ENCODE measurements around the gene WDR31.
A peak's percentile ranks its signal among the peaks of the same experiment; 100 is the strongest.

Gene WDR31

DNA sequence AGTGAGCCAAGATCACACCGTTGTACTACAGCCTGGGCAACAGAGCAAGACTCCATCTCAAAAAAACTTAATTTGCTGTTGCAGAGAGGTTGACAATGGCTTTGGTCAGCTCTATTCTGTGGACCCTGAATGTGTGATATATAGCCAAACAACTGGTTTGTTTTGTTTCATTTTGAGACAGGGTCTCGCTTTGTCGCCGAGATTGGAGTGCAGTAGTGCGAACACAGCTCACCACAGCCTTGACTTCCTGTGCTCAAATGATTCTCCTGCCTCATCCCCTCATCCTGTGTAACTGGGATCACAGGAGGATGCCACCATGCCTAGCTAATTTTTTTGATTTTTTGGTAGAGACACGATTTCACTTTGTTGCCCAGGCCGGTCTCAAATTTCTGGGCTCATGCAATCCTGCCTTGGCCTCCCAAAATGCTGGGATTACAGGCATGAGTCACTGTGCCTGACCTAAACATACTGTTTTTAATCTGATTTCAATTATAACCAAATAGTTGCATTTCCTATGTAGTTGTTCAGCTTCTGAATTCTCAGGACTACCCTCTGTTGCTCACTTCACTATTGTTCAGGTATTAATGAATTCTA lies 46.7 kb downstream of the WDR31 start:
- DNase-seq = no peak

GRCh38 chr9:113290052-113290607 lies 49.9 kb downstream of the WDR31 start:
- DNase-seq = no peak

GRCh38 chr9:113289091-113289490 lies 51.0 kb downstream of the WDR31 start:
- no peak for DNase-seq

- DNase-seq = no peak
Measured at GRCh38 chr9:113281356-113281755, 58.7 kb downstream of the WDR31 start.

DNA sequence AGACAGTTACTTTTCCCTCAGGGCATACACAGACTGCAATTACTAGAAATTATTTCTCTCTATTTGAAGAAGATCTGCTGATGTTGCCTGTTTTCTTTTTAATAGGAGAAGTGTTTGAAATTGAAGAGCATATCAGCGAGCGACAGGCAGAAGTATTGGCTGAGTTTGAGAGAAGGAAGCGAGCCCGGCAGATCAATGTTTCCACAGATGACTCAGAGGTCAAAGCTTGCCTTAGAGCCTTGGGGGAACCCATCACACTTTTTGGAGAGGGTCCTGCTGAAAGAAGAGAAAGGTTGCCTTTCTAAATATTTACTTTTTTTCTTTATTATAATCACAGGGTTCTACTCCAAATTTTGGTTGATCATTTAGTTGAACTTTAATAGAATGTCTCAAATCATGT lies 61.2 kb downstream of the WDR31 start:
- DNase-seq = no peak

DNA sequence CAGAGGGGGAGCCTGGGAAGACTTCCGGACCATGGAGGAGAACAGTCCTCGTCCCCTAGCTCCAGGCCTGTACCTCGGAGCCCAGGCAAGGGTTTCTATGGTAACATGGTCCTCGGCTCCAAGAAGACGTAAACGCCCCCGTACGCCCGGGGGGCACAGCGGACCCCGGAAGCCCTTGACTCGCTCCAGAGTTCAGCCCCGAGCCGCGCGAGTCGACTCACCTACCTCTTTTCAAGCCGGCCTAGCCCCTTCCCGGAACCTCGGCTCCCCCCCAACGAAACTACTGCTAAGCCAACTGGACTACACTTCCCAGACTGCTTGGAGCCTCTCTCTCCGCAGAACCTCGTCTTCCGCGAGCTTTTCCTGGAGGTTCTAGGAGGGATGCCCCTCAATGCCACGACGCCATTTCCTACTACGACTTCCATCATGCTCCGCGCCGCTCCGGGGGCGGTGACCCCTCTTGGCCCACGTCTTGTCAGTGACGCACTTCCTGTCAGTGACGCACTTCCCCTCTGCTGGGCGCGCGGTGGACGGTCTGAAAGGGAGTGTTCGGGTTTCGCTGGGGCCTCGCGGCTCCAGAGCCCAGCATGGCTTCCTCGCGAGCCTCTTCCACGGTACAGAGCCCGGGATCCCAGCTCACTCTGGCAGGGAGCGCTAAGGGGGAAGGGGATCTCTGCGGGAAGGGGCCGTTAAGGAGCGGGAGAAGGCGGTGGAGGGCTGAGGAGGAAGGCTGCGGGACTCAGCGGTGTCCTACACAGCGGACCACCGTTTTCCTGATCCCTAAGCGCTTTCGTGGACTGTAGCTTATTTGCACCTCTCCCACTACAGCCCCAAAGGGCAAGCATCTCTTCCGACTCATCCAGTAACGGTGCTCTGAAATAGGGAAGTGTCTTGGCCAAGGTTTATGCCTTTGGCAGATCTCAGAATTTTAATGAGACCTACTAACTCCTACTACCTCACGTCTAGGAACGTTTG lies 64.6 kb downstream of the WDR31 start, which contains the start of the genes CDC26 and PRPF4:
TSS of gene CDC26 (minus strand) at position 416 of the 975 bp plus-strand sequence. CDS start 3,065 bp downstream, outside the sequence.
TSS of gene PRPF4 (plus strand) at position 502 of the 975 bp plus-strand sequence. CDS start at position 588, 86 bp downstream.
- peak; percentile 83 to 85 for DNase-seq

DNA sequence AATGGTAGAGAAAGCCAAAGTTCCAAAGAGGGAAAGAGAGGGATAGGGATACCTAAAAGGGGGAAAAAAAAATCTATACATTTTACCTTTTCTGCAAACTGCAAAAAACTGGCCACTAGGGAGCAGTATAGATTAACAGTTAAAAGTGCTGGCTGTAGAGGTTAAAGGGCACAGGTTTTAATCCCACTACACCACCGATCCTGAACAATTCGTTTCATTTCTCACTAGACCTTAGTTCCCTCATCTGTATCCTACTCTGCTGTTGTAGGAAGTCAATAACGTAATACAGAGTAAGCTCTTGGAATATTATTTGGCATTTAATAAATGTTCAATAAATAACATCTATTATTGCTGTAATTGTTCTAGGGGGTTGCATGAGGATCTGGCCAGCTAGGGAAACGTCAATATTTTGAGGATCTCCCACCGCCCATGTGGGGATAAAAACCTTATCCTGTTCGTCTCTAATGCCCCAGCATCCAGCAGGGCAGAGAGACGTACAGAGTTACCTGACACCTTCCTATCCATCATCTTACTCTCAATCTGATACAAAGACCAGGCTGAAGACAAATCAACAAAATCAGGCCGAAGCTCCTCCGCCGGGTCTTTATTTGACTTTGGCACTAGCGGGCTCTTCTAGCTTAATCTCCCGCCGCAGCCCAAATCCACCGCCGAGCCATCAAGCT lies 65.5 kb downstream of the WDR31 start:
- peak; percentile 56 to 62 for DNase-seq

DNA sequence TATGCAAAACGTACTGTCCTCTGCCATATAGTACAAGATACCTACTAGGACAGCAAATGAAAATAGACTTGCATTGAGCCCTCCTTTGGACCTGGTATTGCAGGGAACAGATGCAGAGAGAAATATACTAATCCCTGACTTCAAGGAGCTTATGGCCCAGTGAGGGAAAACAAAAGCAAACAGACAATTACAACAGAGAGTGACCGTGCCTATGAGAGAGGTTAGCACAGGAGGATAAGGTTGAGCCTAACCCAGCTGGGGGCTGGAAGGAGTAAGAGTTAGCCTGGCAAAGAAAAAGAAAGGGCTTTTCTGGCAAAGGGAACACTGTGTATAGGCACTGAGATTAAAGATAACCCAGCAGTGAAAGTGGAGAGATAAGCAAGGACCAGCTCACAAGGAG lies 70.2 kb downstream of the WDR31 start:
- no peak for DNase-seq

DNA sequence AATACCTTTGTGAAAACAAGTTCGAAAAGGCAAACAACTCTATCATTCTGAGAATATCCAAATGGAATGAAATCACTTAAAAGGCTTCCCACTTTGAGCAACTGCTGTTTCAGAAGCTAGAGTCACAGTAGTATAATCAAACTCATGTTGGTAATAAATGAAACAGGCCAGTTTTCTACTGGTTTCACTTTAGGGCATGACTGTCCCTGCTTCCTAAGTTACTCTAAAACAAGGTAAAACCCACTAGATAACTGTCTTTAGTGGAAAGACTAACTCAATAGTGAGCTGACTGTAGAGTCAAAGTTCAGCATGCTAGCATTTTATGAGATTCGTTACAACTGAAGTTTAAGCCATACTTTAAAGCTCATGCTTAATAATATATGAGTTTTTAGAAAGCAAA lies 70.7 kb downstream of the WDR31 start:
- DNase-seq = no peak

DNA sequence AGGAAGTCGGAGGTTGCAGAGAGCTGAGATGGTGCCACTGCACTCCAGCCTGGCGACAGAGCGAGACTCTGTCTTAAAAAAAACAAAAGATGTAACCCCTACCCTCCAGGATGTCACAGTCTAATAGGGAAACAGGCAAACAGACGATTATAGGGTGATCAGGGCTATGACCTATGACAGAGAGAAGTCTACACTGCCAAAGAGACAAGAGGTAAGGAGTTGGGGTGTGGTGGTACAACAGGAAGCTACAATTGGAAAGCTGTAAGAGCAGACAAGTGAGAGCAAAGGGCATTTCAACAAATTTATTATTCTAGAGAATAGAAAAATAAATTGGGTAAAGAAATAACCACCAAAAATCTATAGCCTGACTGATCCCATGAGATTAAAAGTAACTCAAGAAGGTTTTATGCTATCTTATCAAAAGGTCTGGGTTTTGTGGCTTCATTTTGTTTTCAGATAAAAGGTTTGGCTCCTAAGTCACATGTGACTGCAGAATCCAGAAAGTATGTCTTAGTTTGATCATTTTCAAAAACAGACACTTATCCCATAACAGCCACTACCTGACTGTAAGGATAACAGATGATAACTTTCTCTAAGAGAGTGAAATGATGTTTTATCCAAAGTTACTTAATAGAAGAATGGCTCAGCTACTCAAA lies 72.0 kb downstream of the WDR31 start:
- no peak for DNase-seq

- DNase-seq = no peak
Measured at GRCh38 chr9:113266174-113266573, 73.9 kb downstream of the WDR31 start.
